Measurements from ENCODE around the gene COX15.

DNA sequence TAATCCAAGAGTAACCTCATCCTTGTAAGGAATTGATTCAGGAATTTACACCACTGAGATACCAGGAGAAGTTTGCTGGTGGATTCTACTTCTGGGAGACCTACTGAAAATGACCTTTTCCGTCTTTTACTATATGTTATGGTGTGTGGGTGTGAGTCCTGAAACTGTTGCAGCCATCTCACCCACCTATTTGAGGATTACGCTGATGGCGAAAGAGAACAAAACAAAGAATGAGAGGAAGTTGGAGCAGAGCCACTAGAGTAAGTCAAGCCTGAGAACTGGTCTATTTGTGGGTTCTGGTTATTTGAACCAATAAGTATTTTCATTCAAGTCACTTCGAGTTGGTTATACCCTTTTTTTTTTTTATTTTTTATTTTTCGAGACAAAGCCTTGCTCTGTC lies 37.8 kb upstream of the COX15 start:
- TF ChIP-seq, protein P1, sequence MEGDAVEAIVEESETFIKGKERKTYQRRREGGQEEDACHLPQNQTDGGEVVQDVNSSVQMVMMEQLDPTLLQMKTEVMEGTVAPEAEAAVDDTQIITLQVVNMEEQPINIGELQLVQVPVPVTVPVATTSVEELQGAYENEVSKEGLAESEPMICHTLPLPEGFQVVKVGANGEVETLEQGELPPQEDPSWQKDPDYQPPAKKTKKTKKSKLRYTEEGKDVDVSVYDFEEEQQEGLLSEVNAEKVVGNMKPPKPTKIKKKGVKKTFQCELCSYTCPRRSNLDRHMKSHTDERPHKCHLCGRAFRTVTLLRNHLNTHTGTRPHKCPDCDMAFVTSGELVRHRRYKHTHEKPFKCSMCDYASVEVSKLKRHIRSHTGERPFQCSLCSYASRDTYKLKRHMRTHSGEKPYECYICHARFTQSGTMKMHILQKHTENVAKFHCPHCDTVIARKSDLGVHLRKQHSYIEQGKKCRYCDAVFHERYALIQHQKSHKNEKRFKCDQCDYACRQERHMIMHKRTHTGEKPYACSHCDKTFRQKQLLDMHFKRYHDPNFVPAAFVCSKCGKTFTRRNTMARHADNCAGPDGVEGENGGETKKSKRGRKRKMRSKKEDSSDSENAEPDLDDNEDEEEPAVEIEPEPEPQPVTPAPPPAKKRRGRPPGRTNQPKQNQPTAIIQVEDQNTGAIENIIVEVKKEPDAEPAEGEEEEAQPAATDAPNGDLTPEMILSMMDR (IDR thresholded peaks at IDR 0.05; ENCODE audit: low read depth, low read length): no peak
- TF ChIP-seq POLR2A (IDR thresholded peaks at IDR 0.05; ENCODE audit: extremely low read depth, insufficient read length): no peak
- TF ChIP-seq, protein P2, sequence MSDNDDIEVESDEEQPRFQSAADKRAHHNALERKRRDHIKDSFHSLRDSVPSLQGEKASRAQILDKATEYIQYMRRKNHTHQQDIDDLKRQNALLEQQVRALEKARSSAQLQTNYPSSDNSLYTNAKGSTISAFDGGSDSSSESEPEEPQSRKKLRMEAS (IDR thresholded peaks at IDR 0.05; ENCODE audit: low read depth, low read length): no peak

Measured in NB4 (cell line).